ENCODE data around the gene TGFBR2.

Gene TGFBR2

DNA sequence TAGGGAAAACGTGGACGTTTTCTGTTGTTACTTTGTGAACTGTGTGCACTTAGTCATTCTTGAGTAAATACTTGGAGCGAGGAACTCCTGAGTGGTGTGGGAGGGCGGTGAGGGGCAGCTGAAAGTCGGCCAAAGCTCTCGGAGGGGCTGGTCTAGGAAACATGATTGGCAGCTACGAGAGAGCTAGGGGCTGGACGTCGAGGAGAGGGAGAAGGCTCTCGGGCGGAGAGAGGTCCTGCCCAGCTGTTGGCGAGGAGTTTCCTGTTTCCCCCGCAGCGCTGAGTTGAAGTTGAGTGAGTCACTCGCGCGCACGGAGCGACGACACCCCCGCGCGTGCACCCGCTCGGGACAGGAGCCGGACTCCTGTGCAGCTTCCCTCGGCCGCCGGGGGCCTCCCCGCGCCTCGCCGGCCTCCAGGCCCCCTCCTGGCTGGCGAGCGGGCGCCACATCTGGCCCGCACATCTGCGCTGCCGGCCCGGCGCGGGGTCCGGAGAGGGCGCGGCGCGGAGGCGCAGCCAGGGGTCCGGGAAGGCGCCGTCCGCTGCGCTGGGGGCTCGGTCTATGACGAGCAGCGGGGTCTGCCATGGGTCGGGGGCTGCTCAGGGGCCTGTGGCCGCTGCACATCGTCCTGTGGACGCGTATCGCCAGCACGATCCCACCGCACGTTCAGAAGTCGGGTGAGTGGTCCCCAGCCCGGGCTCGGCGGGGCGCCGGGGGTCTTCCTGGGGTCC is at the start of gene TGFBR2:
Gene TGFBR2, plus strand, starts transcription at position 301 of the 731 bp plus-strand sequence. Its CDS starts 283 bp downstream, at position 584.
- H3K36me3 Mint-ChIP-seq (ENCODE audit: low read depth), result peaks cover 41% of the 10 kb centered on the region
- H3K27ac Mint-ChIP-seq, result peak within 1 kb of the TSS; percentile 97
- H3K4me3 Mint-ChIP-seq, result peak within 1 kb of the TSS; percentile 85
- peak; percentile 90 for DNase-seq
- peaks cover 65% of the 10 kb centered on the region for H3K4me1 Mint-ChIP-seq (ENCODE audit: low read depth)
- H3K9me3 Mint-ChIP-seq, result peaks cover 2% of the 10 kb centered on the region
- H3K27me3 Mint-ChIP-seq, result no peaks in the 10 kb centered on the region

DNA sequence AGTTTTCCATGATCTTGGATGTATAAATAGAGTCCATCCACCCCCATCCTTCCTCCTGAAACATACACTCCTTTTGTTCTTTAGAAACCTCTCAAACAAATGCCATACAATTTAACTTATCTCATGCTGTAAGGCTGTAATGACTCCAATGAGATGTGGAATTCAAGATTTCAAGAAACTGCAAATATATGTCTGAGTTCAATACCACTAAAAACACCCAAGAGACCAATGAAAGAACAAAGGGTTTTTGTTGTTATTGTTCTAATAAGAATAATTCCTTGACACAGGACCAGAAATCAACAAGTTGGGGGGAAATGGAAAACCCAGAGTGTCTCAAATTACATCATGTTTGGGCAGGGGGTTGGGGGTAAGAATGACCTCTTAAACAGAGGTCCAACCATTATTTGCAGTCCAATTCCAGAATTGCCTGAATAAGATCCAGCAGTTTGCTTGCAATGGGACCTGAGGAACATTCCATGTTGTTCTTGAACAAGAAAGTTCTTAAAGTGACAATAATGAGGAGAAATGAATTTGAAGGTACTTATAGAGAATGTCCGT is 48.6 kb upstream of the TGFBR2 start:
- H3K27ac Mint-ChIP-seq, result no peak overlapping the region
- peaks cover 13% of the 10 kb centered on the region for H3K4me1 Mint-ChIP-seq (ENCODE audit: low read depth)
- no peaks in the 10 kb centered on the region for H3K27me3 Mint-ChIP-seq
- H3K36me3 Mint-ChIP-seq (ENCODE audit: low read depth), result no peaks in the 10 kb centered on the region
- H3K4me3 Mint-ChIP-seq, result no peak overlapping the region
- no peaks in the 10 kb centered on the region for H3K9me3 Mint-ChIP-seq
- DNase-seq, result no peak

DNA sequence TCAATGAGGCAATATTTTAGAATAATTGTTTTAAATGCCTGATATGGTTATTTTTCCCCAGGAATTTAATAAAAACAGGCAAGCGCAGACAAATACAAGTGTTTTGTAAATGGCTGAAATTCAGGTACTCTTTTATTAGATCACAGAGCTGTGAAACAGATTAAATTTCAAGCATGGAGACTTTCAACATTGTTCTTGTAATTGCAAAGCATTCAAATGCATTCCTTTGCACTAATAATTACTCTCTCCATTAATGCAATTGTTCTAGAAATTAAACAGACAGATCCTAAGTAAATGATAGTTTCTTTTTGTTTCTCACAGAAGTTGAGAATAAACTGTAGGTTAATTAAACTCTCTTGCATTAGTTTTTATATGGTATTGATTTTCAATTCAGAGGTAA is 42.4 kb upstream of the TGFBR2 start:
- no peaks in the 10 kb centered on the region for H3K4me1 Mint-ChIP-seq (ENCODE audit: low read depth)
- no peaks in the 10 kb centered on the region for H3K9me3 Mint-ChIP-seq
- no peak for DNase-seq
- H3K27me3 Mint-ChIP-seq, result no peaks in the 10 kb centered on the region
- no peaks in the 10 kb centered on the region for H3K36me3 Mint-ChIP-seq (ENCODE audit: low read depth)
- no peak overlapping the region for H3K4me3 Mint-ChIP-seq
- no peak overlapping the region for H3K27ac Mint-ChIP-seq

DNA sequence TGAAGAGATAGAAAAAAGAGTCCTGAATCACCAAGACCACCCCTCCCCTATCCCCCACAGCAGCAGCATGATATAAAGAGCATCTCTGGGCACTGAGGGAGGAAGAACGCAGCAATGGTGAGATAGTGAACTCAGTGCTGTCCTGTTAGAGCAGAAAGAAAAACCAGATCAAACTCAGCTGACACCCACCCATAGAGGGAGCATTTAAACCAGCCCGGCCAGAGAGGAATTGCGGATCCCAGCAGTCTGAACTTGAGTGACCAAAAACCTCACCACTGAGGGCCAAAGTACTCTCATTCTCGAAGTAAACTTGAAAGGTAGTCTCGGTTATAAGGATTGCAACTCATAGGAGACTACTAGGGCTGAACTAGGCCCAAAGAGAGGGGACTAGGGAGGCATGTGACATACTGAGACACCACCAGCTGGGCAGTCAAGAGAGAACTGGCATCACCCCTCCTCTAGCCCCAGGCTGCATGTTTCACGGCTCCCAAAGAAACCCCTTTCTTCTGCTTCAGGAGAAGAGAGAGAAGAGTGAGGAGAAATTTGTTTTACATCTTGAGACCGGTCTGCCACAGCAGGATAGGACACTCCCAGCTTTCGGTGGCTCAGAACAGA is 39.2 kb upstream of the TGFBR2 start:
- Mint-ChIP-seq H3K36me3 (ENCODE audit: low read depth) (no peaks in the 10 kb centered on the region), H3K4me3 (no peak overlapping the region), H3K27me3 (no peaks in the 10 kb centered on the region), H3K4me1 (ENCODE audit: low read depth) (no peaks in the 10 kb centered on the region), H3K9me3 (peaks cover 4% of the 10 kb centered on the region), H3K27ac (no peak overlapping the region)
- DNase-seq, result no peak

DNA sequence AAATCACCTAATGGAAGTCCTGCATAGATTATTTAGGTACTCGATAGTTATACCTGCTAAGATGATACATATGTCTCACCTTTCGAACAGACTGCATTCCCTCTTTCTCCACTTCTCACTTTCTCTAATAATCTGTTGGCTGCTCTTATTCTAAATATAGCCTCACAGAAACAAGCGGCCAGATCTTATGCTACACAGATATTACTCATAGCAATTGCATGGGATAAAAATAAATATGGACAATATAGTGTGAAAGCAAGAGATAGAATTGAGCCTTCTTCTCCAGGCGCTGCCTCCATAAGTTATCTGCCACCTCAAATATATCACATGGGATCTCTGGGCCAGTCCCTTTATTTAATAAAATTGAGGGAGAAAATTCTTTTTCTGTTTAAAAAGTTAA is 29.5 kb upstream of the TGFBR2 start:
- Mint-ChIP-seq H3K36me3 (ENCODE audit: low read depth) (no peaks in the 10 kb centered on the region), H3K4me1 (ENCODE audit: low read depth) (peaks cover 17% of the 10 kb centered on the region), H3K4me3 (no peak overlapping the region), H3K27me3 (no peaks in the 10 kb centered on the region), H3K9me3 (peaks cover 7% of the 10 kb centered on the region), H3K27ac (no peak overlapping the region)
- DNase-seq, result no peak

DNA sequence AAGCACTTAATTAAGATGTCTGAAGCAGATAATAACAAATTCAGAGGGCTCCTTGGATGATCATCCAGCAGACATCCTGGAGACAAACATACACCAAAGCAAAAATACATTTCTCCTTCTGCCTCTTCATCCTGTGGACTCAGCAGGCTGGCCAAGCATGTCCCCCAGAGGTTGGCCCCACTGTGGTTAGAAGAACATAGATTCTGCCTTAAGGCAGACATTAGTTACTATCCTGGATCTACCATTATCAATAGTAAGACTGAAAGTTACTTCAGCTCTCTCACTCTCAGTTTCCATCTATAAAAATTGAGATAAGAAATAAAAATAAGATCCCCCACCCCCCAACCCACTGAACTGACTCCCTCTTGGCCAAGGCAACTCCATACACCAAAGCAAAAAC is 28.6 kb upstream of the TGFBR2 start:
- DNase-seq, result no peak
- Mint-ChIP-seq H3K27me3 (no peaks in the 10 kb centered on the region), H3K4me1 (ENCODE audit: low read depth) (peaks cover 17% of the 10 kb centered on the region), H3K9me3 (peaks cover 3% of the 10 kb centered on the region), H3K4me3 (no peak overlapping the region), H3K27ac (no peak overlapping the region), H3K36me3 (ENCODE audit: low read depth) (no peaks in the 10 kb centered on the region)

DNA sequence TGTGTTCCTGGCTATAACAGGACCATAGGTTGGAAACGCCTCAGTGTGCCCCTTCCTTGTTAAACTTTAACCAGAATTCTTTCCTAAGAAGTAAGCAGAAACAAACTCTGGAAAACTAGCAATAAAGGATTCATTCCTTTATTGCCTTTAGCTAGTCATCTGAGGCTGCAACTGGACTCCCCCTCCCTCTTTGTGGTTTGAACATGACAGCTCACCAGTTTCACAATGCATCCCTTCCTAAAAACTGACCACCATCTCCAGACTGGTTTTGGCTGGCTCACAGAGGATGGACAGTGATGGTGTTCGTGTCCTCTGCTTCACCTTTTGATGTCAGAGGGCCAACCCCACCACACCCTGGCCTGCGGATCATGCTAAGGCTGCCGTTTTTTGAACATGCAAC is 27.9 kb upstream of the TGFBR2 start:
- no peaks in the 10 kb centered on the region for H3K27me3 Mint-ChIP-seq
- no peak for DNase-seq
- no peak overlapping the region for H3K27ac Mint-ChIP-seq
- H3K36me3 Mint-ChIP-seq (ENCODE audit: low read depth), result no peaks in the 10 kb centered on the region
- no peak overlapping the region for H3K4me3 Mint-ChIP-seq
- no peaks in the 10 kb centered on the region for H3K9me3 Mint-ChIP-seq
- H3K4me1 Mint-ChIP-seq (ENCODE audit: low read depth), result peaks cover 17% of the 10 kb centered on the region

DNA sequence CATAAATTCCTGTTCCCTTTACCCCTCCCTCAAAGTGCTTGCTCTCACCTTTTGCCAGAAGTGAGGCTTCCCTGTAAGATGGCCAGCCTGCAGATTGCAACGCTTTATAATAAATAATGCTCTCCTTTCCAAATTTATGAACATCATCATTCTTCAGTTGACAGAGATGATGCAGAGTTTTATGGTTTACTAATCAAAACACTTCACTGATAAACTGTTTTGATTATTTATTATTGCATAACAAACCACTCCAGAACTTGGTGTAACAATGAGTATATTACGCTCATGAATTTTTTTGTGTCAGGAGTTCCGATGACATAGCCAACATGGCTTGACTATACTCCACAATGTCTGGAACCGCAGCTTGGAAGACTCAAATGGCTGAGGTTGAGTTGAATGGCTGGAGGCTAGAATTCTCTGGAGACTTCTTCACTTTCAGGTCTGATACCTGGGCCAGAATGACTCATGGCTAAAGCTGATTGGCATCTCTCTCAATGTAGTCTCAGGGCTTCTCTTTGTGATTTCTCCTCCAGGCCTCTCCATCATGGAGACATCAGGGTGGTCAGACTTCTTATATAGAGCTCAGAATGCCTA is 27.3 kb upstream of the TGFBR2 start:
- Mint-ChIP-seq H3K36me3 (ENCODE audit: low read depth) (no peaks in the 10 kb centered on the region), H3K4me3 (no peak overlapping the region), H3K27me3 (no peaks in the 10 kb centered on the region), H3K9me3 (no peaks in the 10 kb centered on the region), H3K27ac (no peak overlapping the region), H3K4me1 (ENCODE audit: low read depth) (peaks cover 17% of the 10 kb centered on the region)
- no peak for DNase-seq

DNA sequence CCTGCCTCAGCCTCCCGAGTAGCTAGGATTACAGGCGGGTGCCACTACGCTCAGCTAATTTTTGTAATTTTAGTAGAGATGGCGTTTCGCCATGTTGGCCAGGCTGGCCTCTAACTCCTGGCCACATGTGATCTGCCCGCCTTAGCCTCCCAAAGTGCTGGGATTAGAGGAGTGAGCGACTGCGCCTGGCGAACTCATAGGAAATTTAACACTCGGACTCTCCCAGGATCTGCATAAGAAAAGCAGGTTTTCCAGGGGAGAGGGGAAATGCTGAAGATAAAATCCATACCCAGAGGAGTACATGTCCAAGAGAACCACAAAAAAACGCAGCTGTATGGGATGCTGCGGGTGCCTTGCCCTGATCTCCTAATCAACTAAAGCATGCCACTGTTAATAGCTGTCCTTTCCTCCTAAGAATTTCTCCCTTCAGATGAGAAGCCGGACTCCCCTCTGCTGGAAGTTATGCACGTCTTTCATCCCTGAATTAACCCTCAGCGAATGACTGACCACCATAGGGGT is 25.3 kb upstream of the TGFBR2 start:
- H3K4me1 Mint-ChIP-seq (ENCODE audit: low read depth), result peaks cover 17% of the 10 kb centered on the region

DNA sequence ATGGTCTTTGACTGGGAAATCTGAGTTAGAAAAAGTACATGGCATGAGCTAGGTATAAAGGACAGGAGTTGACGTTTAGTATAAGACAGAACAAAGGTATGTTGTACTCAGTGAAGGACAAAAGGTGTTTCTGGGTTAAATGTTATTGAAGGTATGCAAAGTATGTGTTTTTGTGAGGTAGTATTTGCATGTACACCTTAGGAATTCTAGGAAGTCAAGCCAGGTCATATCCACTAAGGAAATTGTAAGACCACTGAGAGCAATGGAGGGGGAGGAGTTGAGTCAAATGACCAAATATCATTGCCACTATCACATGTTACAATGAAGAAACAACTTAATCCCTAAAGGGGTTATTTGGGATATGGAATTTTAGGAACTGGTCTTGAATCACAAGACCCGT is 24.4 kb upstream of the TGFBR2 start:
- no peaks in the 10 kb centered on the region for H3K9me3 Mint-ChIP-seq
- DNase-seq, result no peak
- no peak overlapping the region for H3K27ac Mint-ChIP-seq
- no peaks in the 10 kb centered on the region for H3K27me3 Mint-ChIP-seq
- peaks cover 17% of the 10 kb centered on the region for H3K4me1 Mint-ChIP-seq (ENCODE audit: low read depth)
- no peaks in the 10 kb centered on the region for H3K36me3 Mint-ChIP-seq (ENCODE audit: low read depth)
- no peak overlapping the region for H3K4me3 Mint-ChIP-seq

More for the DNA sequence above, 25.3 kb upstream of the TGFBR2 start:
- Mint-ChIP-seq H3K36me3 (ENCODE audit: low read depth) (no peaks in the 10 kb centered on the region), H3K27ac (no peak overlapping the region), H3K4me3 (no peak overlapping the region), H3K9me3 (no peaks in the 10 kb centered on the region), H3K27me3 (no peaks in the 10 kb centered on the region)
- no peak for DNase-seq

DNA sequence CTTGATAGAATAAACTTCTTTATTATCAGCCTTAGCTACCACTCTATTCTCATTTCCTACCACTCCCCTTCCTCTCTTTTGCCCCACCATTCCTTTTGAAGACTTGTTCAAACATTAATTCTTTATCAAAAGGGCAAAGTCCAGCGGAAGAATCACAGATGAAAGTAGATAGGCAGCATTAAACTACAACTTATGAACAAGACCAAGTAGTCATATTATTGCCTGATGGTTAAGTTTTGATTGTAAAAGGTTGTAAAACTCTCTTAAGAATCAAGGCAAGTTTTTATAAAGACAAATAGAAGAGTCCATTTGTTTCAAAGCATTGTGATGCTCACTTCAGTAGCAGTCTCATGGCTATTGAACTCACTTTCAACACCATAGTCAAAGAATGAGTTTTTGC is 22.4 kb upstream of the TGFBR2 start:
- Mint-ChIP-seq H3K36me3 (ENCODE audit: low read depth) (no peaks in the 10 kb centered on the region), H3K4me1 (ENCODE audit: low read depth) (peaks cover under 1% of the 10 kb centered on the region), H3K27me3 (no peaks in the 10 kb centered on the region), H3K9me3 (no peaks in the 10 kb centered on the region), H3K27ac (no peak overlapping the region), H3K4me3 (no peak overlapping the region)
- no peak for DNase-seq

DNA sequence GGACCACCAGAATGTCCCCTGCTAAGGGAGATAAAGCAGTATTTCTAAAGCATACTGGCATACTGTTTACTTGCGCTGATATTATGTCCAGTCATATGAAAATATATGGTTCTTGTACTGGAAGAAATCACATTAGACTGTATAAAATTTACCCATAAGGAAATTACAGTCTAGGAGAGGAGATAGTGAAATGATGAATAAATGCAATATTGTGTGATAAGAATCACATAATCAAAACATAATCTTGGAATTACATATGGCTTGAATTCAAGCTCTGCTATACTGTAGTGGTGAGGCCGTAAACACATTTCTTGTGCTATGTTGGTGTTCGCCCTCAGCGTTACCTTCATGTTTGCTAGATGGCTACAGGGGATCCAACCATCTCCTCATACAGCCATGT is 20.7 kb upstream of the TGFBR2 start:
- no peak for DNase-seq
- no peak overlapping the region for H3K4me3 Mint-ChIP-seq
- no peaks in the 10 kb centered on the region for H3K9me3 Mint-ChIP-seq
- no peaks in the 10 kb centered on the region for H3K27me3 Mint-ChIP-seq
- no peak overlapping the region for H3K27ac Mint-ChIP-seq
- no peaks in the 10 kb centered on the region for H3K36me3 Mint-ChIP-seq (ENCODE audit: low read depth)
- H3K4me1 Mint-ChIP-seq (ENCODE audit: low read depth), result no peaks in the 10 kb centered on the region

DNA sequence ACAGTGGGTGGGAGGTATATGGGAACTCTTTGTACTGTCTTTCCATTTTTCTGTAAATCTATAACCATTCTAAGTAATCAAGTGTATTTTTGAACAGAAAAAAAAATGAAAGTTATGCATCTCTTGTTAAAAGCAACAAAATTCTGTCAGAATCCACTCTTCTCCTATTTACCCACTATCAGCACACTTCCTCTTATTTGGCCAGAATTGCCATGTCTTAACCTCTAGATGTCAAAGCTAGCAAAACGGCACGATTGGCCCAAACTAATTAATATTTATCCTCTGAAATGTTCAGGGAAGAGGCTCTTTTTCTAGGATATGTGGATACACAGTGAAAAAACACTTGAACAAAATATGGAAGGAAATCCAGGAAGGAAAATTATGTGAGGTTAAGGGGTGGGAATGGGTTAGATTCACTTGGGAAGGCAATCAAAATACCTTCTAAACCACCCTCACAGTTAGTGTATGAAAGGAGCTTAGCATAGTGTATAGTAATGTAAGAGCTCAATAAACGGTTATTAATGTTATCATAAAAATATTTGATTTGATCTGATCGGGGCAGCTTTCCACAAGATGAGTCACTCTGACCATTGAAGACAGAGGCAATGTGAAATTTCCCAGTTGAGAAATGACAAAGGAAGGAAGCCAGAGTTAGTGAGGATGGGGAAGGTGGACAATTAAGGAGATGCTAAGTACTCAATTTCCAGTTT is 20.1 kb upstream of the TGFBR2 start:
- no peaks in the 10 kb centered on the region for H3K27me3 Mint-ChIP-seq
- no peak overlapping the region for H3K27ac Mint-ChIP-seq
- H3K4me3 Mint-ChIP-seq, result no peak overlapping the region
- no peaks in the 10 kb centered on the region for H3K9me3 Mint-ChIP-seq
- DNase-seq, result no peak
- no peaks in the 10 kb centered on the region for H3K4me1 Mint-ChIP-seq (ENCODE audit: low read depth)
- H3K36me3 Mint-ChIP-seq (ENCODE audit: low read depth), result no peaks in the 10 kb centered on the region

DNA sequence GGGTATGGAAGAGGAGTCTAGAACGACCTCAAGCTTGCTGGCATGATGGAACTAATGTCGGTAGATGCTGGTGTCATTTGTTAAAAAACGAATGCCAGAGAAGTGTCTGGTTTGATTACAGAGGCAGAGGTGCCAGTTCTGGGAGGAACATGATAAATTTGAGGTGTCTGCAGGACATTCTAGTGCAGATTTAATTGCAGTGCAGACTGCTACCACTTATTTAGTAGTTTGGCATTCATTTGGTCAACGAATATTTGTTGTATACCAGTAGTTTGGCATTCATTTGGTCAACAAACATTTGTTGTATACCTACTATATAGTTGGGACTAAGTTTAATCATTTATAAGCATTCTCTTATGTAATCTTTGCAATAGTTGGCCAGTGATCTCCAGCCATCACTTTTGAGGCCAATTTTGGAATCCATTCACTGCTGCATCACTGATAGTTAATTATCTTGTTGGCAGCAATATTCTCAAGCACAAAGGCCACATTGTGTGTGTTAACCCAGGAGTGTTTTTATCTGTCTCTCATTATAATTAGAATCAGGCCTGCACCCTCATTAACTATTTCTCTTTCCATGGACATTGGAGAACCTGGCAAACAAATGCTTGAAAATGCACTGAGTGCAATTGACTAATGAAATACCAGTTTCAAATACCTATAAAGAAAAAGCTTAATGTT is 19.5 kb upstream of the TGFBR2 start:
- H3K9me3 Mint-ChIP-seq, result no peaks in the 10 kb centered on the region
- no peak overlapping the region for H3K27ac Mint-ChIP-seq
- H3K27me3 Mint-ChIP-seq, result no peaks in the 10 kb centered on the region
- no peak for DNase-seq
- no peaks in the 10 kb centered on the region for H3K36me3 Mint-ChIP-seq (ENCODE audit: low read depth)
- no peaks in the 10 kb centered on the region for H3K4me1 Mint-ChIP-seq (ENCODE audit: low read depth)
- no peak overlapping the region for H3K4me3 Mint-ChIP-seq

All from activated T-cell treated with anti-CD3 and anti-CD28 coated beads, Interleukin-2, amount 50 U/mL, for 24 hours (primary cell).